Right cardiac atrium (tissue), 5 donors: ENCODE measurements around the gene UBASH3B. TPM values are rescaled to one million over a fixed set of nuclear protein-coding genes. Genes with fewer than 3 reads are reported as not detected.

ENCODE experiments used
- ATAC-seq, 2 donors: fragments of 200-7000 bp; cut with Tn5 transposase; one replicate each; pipeline versions ENCODE4 v1.8.0 to v1.9.1; 2020; ENCODE audit warnings: moderate library complexity in 2 of 2, mild to moderate bottlenecking in 1 of 2
- DNase-seq, 3 donors: peaks; one replicate each; pipeline ENCODE4 v3.0.0-alpha.2; 2020
- H3K27ac ChIP-seq: one replicate; pipeline ENCODE4 v1.5.1; 2013; ENCODE audit warnings: mild to moderate bottlenecking, low read length, control low read depth, moderate library complexity
- H3K27me3 ChIP-seq: one replicate; pipeline ENCODE4 v1.6.1; 2013; ENCODE audit not compliant: control insufficient read depth, insufficient read depth
- H3K4me1 ChIP-seq: one replicate; pipeline ENCODE4 v1.6.1; 2013; ENCODE audit warnings: low read length; ENCODE audit not compliant: control insufficient read depth, insufficient read depth
- H3K4me3 ChIP-seq: one replicate; pipeline ENCODE4 v1.5.1; 2013; ENCODE audit warnings: low read length, control low read depth
- H3K9me3 ChIP-seq: one replicate; pipeline ENCODE4 v1.6.1; 2013; ENCODE audit warnings: low read length; ENCODE audit not compliant: control insufficient read depth
- WGBS: extraction: QIAGEN DNeasy Blood & Tissue Kit; methylation state at CpG from one replicate; pipeline ENCODE4 v1.1.7; 2013; 5-methylcytosine and 5-hydroxymethylcytosine counted together
- intact Hi-C, 4 donors: fragments of 100-400 bp; cut with DNase I; formaldehyde crosslinking; loops; one replicate each; pipeline versions ENCODE4 v1.11.0 to v1.14.0; 2022 to 2023
- polyA plus RNA-seq: library from polyadenylated mRNA; stranded (reverse); fragments of 200-250 nt; gene quantifications from one replicate; pipeline ENCODE4 v1.2.3, GENCODE V29; 2013
- total RNA-seq, 4 donors: library from RNA; stranded (reverse); fragmentation: NEBNext Ultra II Directional; extraction: Animal tissue kit (Norgen Biotek cat#: 25700); gene quantifications; one replicate each; pipeline ENCODE4 v1.2.1, GENCODE V29; 2021
- donor health status: healthy with polysubstance abuse.
- donor health status: DM: no; HTN: yes; CAD: no.
- donor health status: DM: no; HTN: no; CAD: no.
- donor health status: DM: no; HTN: yes; CAD: no; lungs with severe emphysema.
- donor health status: DM: yes; HTN: yes; CAD: no.

UBASH3B gene
- total and polyA plus RNA-seq, 5 donors = 0.34 to 2.5 (median 1.6) TPM

GRCh38 chr11:122758974-122759373 lies 103.5 kb downstream of the UBASH3B start:
- intact Hi-C loops = no loop called here
- DNase-seq (no peak), ATAC-seq (no peak)
- no peak overlapping the region for H3K4me3 ChIP-seq
- WGBS = 47% methylated on average over 5 of the region's 5 CpGs
- no peak overlapping the region for H3K27ac ChIP-seq
- H3K9me3 ChIP-seq = no peaks in the 10 kb centered on the region
- no peaks in the 10 kb centered on the region for H3K27me3 ChIP-seq
- no peaks in the 10 kb centered on the region for H3K4me1 ChIP-seq

DNA sequence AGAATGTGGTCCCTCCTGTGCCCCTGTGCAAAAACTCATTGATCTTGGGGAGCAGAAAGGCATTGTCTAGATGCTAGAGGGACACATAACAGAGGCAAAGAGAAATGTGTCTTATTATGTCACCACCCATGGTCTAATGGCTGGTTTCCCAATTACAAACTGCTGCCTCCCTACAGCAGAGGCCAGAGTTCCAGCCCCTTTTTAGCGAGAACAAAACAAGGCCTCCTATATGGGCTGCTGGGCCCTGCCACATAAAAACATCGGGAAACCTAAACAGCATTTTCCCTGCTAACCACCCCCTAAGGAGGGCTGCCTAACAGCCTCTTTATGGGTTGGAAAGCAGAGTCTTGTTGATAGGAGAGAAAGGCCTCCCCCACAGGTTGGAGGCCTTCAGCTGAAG lies 107.6 kb downstream of the UBASH3B start:
- no peak overlapping the region for H3K27ac ChIP-seq
- H3K27me3 ChIP-seq = no peaks in the 10 kb centered on the region
- ATAC-seq (no peak), DNase-seq (no peak)
- 66% methylated on average over 2 of the region's 2 CpGs for WGBS
- no peak overlapping the region for H3K4me3 ChIP-seq
- H3K4me1 ChIP-seq = peaks cover 2% of the 10 kb centered on the region
- intact Hi-C loops = no loop called here
- no peaks in the 10 kb centered on the region for H3K9me3 ChIP-seq

GRCh38 chr11:122764371-122765090 lies 109.0 kb downstream of the UBASH3B start:
- intact Hi-C loops = no loop called here
- 69% methylated on average over 7 of the region's 7 CpGs for WGBS

DNA sequence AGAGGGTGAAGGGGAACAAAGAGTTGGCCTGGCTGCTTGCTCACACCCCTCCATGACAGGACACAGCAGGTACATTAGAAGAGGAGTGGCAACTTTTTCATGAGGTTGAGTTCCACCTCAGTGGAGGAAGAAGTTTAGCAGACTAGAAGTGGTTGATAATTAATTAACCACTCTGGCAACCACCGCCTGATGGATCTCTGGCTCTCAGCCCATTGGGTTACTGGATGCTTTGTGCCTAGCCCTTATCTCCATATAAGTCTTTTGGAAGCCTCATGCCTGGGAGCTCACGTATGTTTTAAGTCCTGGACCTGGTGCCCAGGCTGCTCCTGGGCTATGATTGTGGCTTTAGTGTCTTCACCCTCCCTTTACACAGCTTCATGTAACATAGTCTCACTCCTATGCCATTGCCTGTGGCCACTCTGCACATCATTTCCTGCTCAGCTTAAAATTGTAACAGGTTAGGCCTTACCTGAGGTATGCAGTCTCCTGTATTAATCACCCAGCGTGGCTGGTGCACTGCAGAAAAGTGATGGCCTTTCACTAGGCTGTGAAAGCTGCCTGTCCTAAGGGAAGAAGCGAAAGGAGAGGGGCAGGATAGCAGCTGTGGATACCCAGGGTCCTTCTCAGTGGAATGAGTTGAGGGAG lies 110.1 kb downstream of the UBASH3B start:
- 92% methylated on average over 4 of the region's 4 CpGs for WGBS
- Histone ChIP-seq H3K9me3 (no peaks in the 10 kb centered on the region), H3K27me3 (no peaks in the 10 kb centered on the region), H3K27ac (no peak overlapping the region), H3K4me1 (peaks cover 2% of the 10 kb centered on the region), H3K4me3 (no peak overlapping the region)
- intact Hi-C loops = no loop called here
- DNase-seq (no peak), ATAC-seq (no peak)

More at GRCh38 chr11:122764371-122765090, 109.0 kb downstream of the UBASH3B start:
- H3K27me3 ChIP-seq = no peaks in the 10 kb centered on the region
- no peak overlapping the region for H3K4me3 ChIP-seq
- H3K9me3 ChIP-seq = no peaks in the 10 kb centered on the region
- no peak for ATAC-seq
- DNase-seq = no peak
- peaks cover 2% of the 10 kb centered on the region for H3K4me1 ChIP-seq
- no peak overlapping the region for H3K27ac ChIP-seq

- no peak overlapping the region for H3K4me3 ChIP-seq
These were observed 113.7 kb downstream of the UBASH3B start for GRCh38 chr11:122769126-122769780.

DNA sequence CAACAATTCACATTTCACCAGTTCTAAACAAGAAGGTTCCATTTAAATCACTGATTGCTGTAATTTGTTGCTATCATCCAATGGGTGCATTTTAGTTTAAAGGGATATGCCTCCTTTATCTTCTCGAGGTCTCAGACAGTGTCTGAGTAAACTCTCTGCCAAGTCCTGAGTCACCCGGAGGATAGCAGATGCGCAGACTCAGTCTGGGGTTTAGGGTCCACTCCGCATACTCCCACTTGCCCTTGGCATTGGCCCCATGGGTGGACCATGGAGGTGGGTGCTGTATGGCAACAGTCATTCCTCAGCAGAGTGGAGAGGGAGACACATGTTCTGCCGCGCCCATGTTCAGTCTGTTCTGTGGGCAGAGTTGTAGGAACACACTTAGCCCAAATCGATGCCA lies 117.4 kb downstream of the UBASH3B start:
- peak; percentile 47 to 59 for ATAC-seq
- H3K4me3 ChIP-seq = no peak overlapping the region
- intact Hi-C loops = no loop called here
- H3K4me1 ChIP-seq = no peaks in the 10 kb centered on the region
- H3K27me3 ChIP-seq = no peaks in the 10 kb centered on the region
- WGBS = 61% methylated on average over 7 of the region's 7 CpGs
- DNase-seq = no peak
- H3K27ac ChIP-seq = no peak overlapping the region
- H3K9me3 ChIP-seq = no peaks in the 10 kb centered on the region

More at GRCh38 chr11:122769126-122769780, 113.7 kb downstream of the UBASH3B start:
- Histone ChIP-seq H3K27ac (no peak overlapping the region), H3K27me3 (no peaks in the 10 kb centered on the region), H3K4me1 (peaks cover 2% of the 10 kb centered on the region), H3K9me3 (no peaks in the 10 kb centered on the region)
- ATAC-seq (no peak), DNase-seq (no peak)
- 67% methylated on average over 4 of the region's 4 CpGs for WGBS
- intact Hi-C loops = no loop called here

DNA sequence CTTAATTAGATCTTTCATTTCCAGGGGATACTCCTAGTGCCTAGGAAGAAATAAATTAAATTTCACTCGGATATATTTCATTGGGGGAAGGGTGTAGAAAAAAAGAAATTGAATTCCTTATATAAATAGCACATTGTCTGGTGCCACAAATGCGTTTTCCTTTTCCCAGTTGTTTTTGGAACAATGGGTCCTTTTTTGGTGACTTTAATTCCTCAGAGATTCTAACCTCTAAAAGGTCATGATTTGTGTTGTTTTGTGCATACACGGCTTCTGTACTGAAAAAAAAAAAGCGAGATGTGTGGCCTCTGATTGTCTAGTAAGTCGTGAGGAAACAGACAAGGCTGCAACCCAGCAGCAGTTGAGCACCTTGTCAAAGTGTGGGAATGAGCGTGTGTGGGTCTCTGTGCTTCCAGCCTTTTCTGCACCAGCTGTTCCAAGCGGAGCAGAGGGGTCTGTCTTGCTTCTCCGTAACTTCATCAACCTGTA lies 118.3 kb downstream of the UBASH3B start:
- no peak for ATAC-seq

DNA sequence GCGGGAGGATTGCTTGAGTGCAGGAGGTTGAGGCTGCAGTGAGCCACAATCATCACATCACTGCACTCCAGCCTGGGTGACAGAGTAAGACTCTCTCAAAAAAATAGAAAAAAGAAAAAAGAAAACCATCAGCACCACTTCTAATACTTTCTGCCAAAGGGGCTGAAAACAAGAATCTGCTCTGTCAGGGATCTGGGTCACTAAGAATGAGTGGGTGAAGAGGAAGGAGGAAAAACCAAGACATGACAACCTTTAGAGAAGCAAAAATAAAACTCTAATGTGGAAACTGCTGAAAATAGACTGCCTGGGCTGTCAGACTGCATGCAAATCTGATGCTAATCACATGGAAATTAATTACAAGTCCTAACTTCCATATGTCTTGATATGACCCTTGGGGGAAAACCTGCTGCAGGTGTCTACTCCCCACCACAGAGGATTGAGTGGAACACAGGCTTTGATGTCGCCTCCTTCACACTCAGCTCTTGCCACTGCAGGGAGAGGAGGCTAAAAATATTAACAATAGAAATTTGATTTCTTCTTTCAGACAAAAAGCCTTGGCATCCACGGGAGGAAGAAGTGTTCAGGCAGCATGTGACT lies 120.3 kb downstream of the UBASH3B start:
- H3K27me3 ChIP-seq = no peaks in the 10 kb centered on the region
- no peak overlapping the region for H3K4me3 ChIP-seq
- no peak overlapping the region for H3K27ac ChIP-seq
- no peaks in the 10 kb centered on the region for H3K9me3 ChIP-seq
- DNase-seq (no peak), ATAC-seq (no peak)
- intact Hi-C loops = no loop called here
- no peaks in the 10 kb centered on the region for H3K4me1 ChIP-seq
- WGBS = 63% methylated on average over 3 of the region's 3 CpGs

More for the DNA sequence above, 118.3 kb downstream of the UBASH3B start:
- DNase-seq = no peak
- intact Hi-C loops = no loop called here
- no peaks in the 10 kb centered on the region for H3K27me3 ChIP-seq
- H3K4me1 ChIP-seq = no peaks in the 10 kb centered on the region
- no peak overlapping the region for H3K4me3 ChIP-seq
- peak overlapping the region; percentile 42 for H3K27ac ChIP-seq
- no peaks in the 10 kb centered on the region for H3K9me3 ChIP-seq
- 36% methylated on average over 8 of the region's 8 CpGs for WGBS

GRCh38 chr11:122776546-122776945 lies 121.0 kb downstream of the UBASH3B start:
- Histone ChIP-seq H3K4me3 (no peak overlapping the region), H3K27ac (no peak overlapping the region), H3K27me3 (no peaks in the 10 kb centered on the region), H3K4me1 (no peaks in the 10 kb centered on the region), H3K9me3 (no peaks in the 10 kb centered on the region)
- intact Hi-C loops = no loop called here
- WGBS = 77% methylated on average over 4 of the region's 4 CpGs
- no peak for ATAC-seq
- no peak for DNase-seq

- Histone ChIP-seq H3K27ac (no peak overlapping the region), H3K4me1 (no peaks in the 10 kb centered on the region), H3K9me3 (no peaks in the 10 kb centered on the region), H3K4me3 (no peak overlapping the region), H3K27me3 (no peaks in the 10 kb centered on the region)
- ATAC-seq (no peak), DNase-seq (no peak)
- intact Hi-C loops = no loop called here
- WGBS = 64% methylated on average over 3 of the region's 3 CpGs
These were observed 121.8 kb downstream of the UBASH3B start for GRCh38 chr11:122777343-122777742.

- no peaks in the 10 kb centered on the region for H3K4me1 ChIP-seq
- no peaks in the 10 kb centered on the region for H3K27me3 ChIP-seq
- H3K9me3 ChIP-seq = no peaks in the 10 kb centered on the region
- no peak for DNase-seq
- H3K27ac ChIP-seq = no peak overlapping the region
- no peak overlapping the region for H3K4me3 ChIP-seq
- ATAC-seq = no peak
- WGBS = 63% methylated on average over 2 of the region's 2 CpGs
- intact Hi-C loops = no loop called here
These were observed 122.6 kb downstream of the UBASH3B start for GRCh38 chr11:122778148-122778547.
